GM18511 (cell line): ENCODE data around the gene EIF4E1B.

ENCODE experiments used
- ATAC-seq: cut with Tn5 transposase; IDR thresholded peaks from one replicate; pipeline ENCODE4 v1.9.1; 2021; ENCODE audit warnings: mild to moderate bottlenecking, moderate library complexity; ENCODE audit not compliant: unreplicated experiment

The EIF4E1B gene

GRCh38 chr5:176625966-176626875, 4.3 kb upstream of the EIF4E1B start:
- ATAC-seq, result no peak

GRCh38 chr5:176626876-176627236, 3.6 kb upstream of the EIF4E1B start:
- no peak for ATAC-seq

- ATAC-seq, result no peak
Measured at GRCh38 chr5:176627582-176627981, 2.9 kb upstream of the EIF4E1B start.

GRCh38 chr5:176628406-176629228, 1.9 kb upstream of the EIF4E1B start:
- ATAC-seq, result no peak

GRCh38 chr5:176629317-176629852, 1.1 kb upstream of the EIF4E1B start:
- ATAC-seq, result no peak

- no peak for ATAC-seq
Measured at GRCh38 chr5:176630681-176631222, 277 bp downstream of the EIF4E1B start.

- ATAC-seq, result no peak
Measured at GRCh38 chr5:176631383-176632200, 1.1 kb downstream of the EIF4E1B start.

- no peak for ATAC-seq
Measured at GRCh38 chr5:176632745-176633144, 2.3 kb downstream of the EIF4E1B start.

GRCh38 chr5:176633598-176633997, 3.1 kb downstream of the EIF4E1B start:
- ATAC-seq, result no peak

- no peak for ATAC-seq
Measured at GRCh38 chr5:176636426-176636825, 6.0 kb downstream of the EIF4E1B start.

- no peak for ATAC-seq
Measured at GRCh38 chr5:176637556-176637955, 7.1 kb downstream of the EIF4E1B start.

- ATAC-seq, result no peak
Measured at GRCh38 chr5:176638437-176638836, 8.0 kb downstream of the EIF4E1B start.

- ATAC-seq, result no peak
Measured at GRCh38 chr5:176639208-176639607, 8.7 kb downstream of the EIF4E1B start.

- ATAC-seq, result no peak
Measured at GRCh38 chr5:176639981-176640380, 9.5 kb downstream of the EIF4E1B start.

GRCh38 chr5:176640616-176641015, 10.1 kb downstream of the EIF4E1B start:
- ATAC-seq, result no peak

- ATAC-seq, result no peak
Measured at GRCh38 chr5:176642675-176643490, 12.4 kb downstream of the EIF4E1B start.

- no peak for ATAC-seq
Measured at GRCh38 chr5:176643491-176644219, 13.2 kb downstream of the EIF4E1B start.

- ATAC-seq, result no peak
Measured at GRCh38 chr5:176644294-176644693, 13.8 kb downstream of the EIF4E1B start.
